SK-N-SH (cell line): Measurements from ENCODE around the gene TRIM44. TPM values are rescaled to one million over a fixed set of nuclear protein-coding genes. Genes with fewer than 3 reads are reported as not detected.

Experiments used
- CTCF ChIA-PET: fragments of 300-600, 350-600 bp; formaldehyde crosslinking; extraction: SDS; loops from one replicate; lab custom pipeline; 2021; lab: Yijun Ruan, JAX
- POLR2A ChIA-PET: fragments of 350-600 bp; sonication (Branson Sonifier 250); formaldehyde crosslinking; extraction: SDS; loops from one replicate; lab custom pipeline; 2020; ENCODE audit warnings: antibody characterized with exemption, inconsistent platforms; lab: Yijun Ruan, JAX
- DNase-seq: peaks from one replicate; pipeline ENCODE4 v3.0.0; 2012
- H2AFZ ChIP-seq: fragments of 200-600 bp; sonication (generic); 2 replicates; pipeline ENCODE4 v1.8.1; 2016; ENCODE audit warnings: antibody characterized with exemption, mild to moderate bottlenecking, low read depth
- H3F3A ChIP-seq: fragments of 200-600 bp; sonication (generic); replicated peaks from 2 replicates; pipeline ENCODE3; 2016; ENCODE audit warnings: antibody characterized with exemption, mild to moderate bottlenecking; ENCODE audit not compliant: insufficient read depth
- H3K27ac ChIP-seq, 2 experiments: fragments of 200-500 bp in 1 of 2; fragments of 200-600 bp in 1 of 2; sonication (Bioruptor generic) in 1 of 2; sonication (generic), shearing (Covaris generic) in 1 of 2; 2 replicates each; pipeline versions ENCODE4 v1.5.1 to v1.6.1; 2014 to 2016; ENCODE audit warnings: low read depth in 2 of 2, inconsistent platforms in 1 of 2, low read length in 1 of 2, mild to moderate bottlenecking in 1 of 2, mixed read lengths in 1 of 2
- H3K27me3 ChIP-seq: fragments of 200-600 bp; sonication (generic), shearing (Covaris generic); 2 replicates; pipeline ENCODE4 v1.6.1; 2016; ENCODE audit warnings: mixed run types; ENCODE audit not compliant: insufficient read depth
- H3K36me3 ChIP-seq, 2 experiments: fragments of 200-500 bp in 1 of 2; fragments of 200-600 bp in 1 of 2; sonication (Bioruptor generic) in 1 of 2; sonication (generic) in 1 of 2; replicated peaks in 1 of 2; 2 replicates each; pipeline versions ENCODE3 to v1.5.1; 2014 to 2016; ENCODE audit warnings: low read length in 1 of 2, mild to moderate bottlenecking in 1 of 2; ENCODE audit not compliant: insufficient read depth in 2 of 2, control insufficient read depth in 1 of 2
- H3K4me1 ChIP-seq, 2 experiments: fragments of 200-500 bp in 1 of 2; fragments of 200-600 bp in 1 of 2; sonication (Bioruptor generic) in 1 of 2; sonication (generic), shearing (Covaris generic) in 1 of 2; 2 replicates each; pipeline versions ENCODE4 v1.5.1 to v1.6.1; 2014 to 2016; ENCODE audit warnings: low read depth in 1 of 2, low read length in 1 of 2, mixed run types in 1 of 2; ENCODE audit not compliant: insufficient read depth in 2 of 2, control insufficient read depth in 1 of 2
- H3K4me2 ChIP-seq: fragments of 200-600 bp; sonication (generic), shearing (Covaris generic); 2 replicates; pipeline ENCODE4 v1.6.1; 2017; ENCODE audit warnings: mixed run types
- H3K4me3 ChIP-seq, 2 experiments: fragments of 200-500 bp in 1 of 2; fragments of 200-600 bp in 1 of 2; sonication (Bioruptor generic) in 1 of 2; sonication (generic), shearing (Covaris generic) in 1 of 2; 2 replicates each; pipeline versions ENCODE4 v1.5.1 to v1.8.1; 2014 to 2016; ENCODE audit warnings: low read depth in 2 of 2, inconsistent platforms in 1 of 2, low read length in 1 of 2, mild to moderate bottlenecking in 1 of 2, mixed read lengths in 1 of 2, moderate library complexity in 1 of 2
- H3K79me2 ChIP-seq: fragments of 200-600 bp; sonication (generic); 2 replicates; pipeline ENCODE4 v1.8.1; 2017; ENCODE audit warnings: mild to moderate bottlenecking; ENCODE audit not compliant: insufficient read depth
- H3K9ac ChIP-seq: fragments of 200-600 bp; sonication (generic); 2 replicates; pipeline ENCODE4 v1.6.1; 2017; ENCODE audit warnings: mixed run types
- H3K9me2 ChIP-seq: fragments of 200-600 bp; sonication (generic); 2 replicates; pipeline ENCODE4 v1.6.1; 2017; ENCODE audit warnings: mixed run types
- H3K9me3 ChIP-seq: fragments of 200-600 bp; sonication (generic); 2 replicates; pipeline ENCODE4 v1.6.1; 2017; ENCODE audit warnings: mixed run types, mild to moderate bottlenecking, moderate library complexity
- H4K20me1 ChIP-seq: fragments of 200-600 bp; sonication (generic); 2 replicates; pipeline ENCODE4 v1.6.1; 2017; ENCODE audit warnings: mild to moderate bottlenecking, mixed run types; ENCODE audit not compliant: insufficient read depth
- CHD2 ChIP-seq: fragments of 150-350 bp; IDR thresholded peaks from 2 replicates; pipeline ENCODE4 v1.6.1; 2018; ENCODE audit warnings: low read length; ENCODE audit not compliant: partially characterized antibody
- CTCF ChIP-seq: fragments of 200-600 bp; sonication (generic); IDR thresholded peaks from 2 replicates; pipeline ENCODE4 v1.6.1; 2017; ENCODE audit warnings: antibody characterized with exemption, mild to moderate bottlenecking, moderate library complexity
- ELF1 ChIP-seq: IDR thresholded peaks from 2 replicates; pipeline ENCODE4 v1.4.0; 2012
- EP300 ChIP-seq, 2 experiments: IDR thresholded peaks; 2 replicates each; pipeline versions ENCODE4 v1.4.0 to v1.6.1; 2012; ENCODE audit warnings: borderline replicate concordance in 1 of 2, low read depth in 1 of 2, low read length in 1 of 2
- EZH2phosphoT487 ChIP-seq: fragments of 200-600 bp; sonication (generic); IDR thresholded peaks from 2 replicates; pipeline ENCODE4 v1.6.1; 2017; ENCODE audit warnings: low read depth, mixed run types, mild to moderate bottlenecking, antibody characterized with exemption, moderate library complexity, borderline replicate concordance
- FOXM1 ChIP-seq: IDR thresholded peaks from 2 replicates; pipeline ENCODE4 v1.4.0; 2012; ENCODE audit warnings: low read depth, mild to moderate bottlenecking
- GATA2 ChIP-seq: sonication (generic); formaldehyde crosslinking; IDR thresholded peaks from 2 replicates; pipeline ENCODE4 v1.5.0; 2020; ENCODE audit warnings: mild to moderate bottlenecking, missing genetic modification reagents
- JUND ChIP-seq: IDR thresholded peaks from 2 replicates; pipeline ENCODE4 v1.4.0; 2012
- MEF2A ChIP-seq: IDR thresholded peaks from 2 replicates; pipeline ENCODE4 v1.4.0; 2012; ENCODE audit warnings: low read depth, borderline replicate concordance
- MXI1 ChIP-seq: IDR thresholded peaks from 2 replicates; pipeline ENCODE4 v1.6.1; 2012; ENCODE audit warnings: mild to moderate bottlenecking, low read depth, low read length, improper control_type of control experiment
- PBX3 ChIP-seq: IDR thresholded peaks from 2 replicates; pipeline ENCODE4; 2012
- POLR2AphosphoS5 ChIP-seq: IDR thresholded peaks from 2 replicates; pipeline ENCODE4 v1.6.1; 2012; ENCODE audit warnings: low read depth, low read length
- REST ChIP-seq: IDR thresholded peaks from 2 replicates; pipeline ENCODE4 v1.6.1; 2012; ENCODE audit warnings: mild to moderate bottlenecking, low read depth, low read length, moderate library complexity
- SIN3A ChIP-seq: IDR thresholded peaks from 2 replicates; pipeline ENCODE4 v1.6.1; 2012; ENCODE audit warnings: low read depth, mild to moderate bottlenecking, low read length, moderate library complexity, borderline replicate concordance
- USF1 ChIP-seq: IDR thresholded peaks from 2 replicates; pipeline ENCODE4 v1.4.0; 2012; ENCODE audit warnings: low read depth, borderline replicate concordance
- USF2 ChIP-seq: fragments of 150-350 bp; IDR thresholded peaks from 2 replicates; pipeline ENCODE4 v1.6.1; 2017; ENCODE audit warnings: antibody characterized with exemption, low read length, low read depth, borderline replicate concordance
- YY1 ChIP-seq: IDR thresholded peaks from 2 replicates; pipeline ENCODE4 v1.4.0; 2012; ENCODE audit warnings: low read depth, mild to moderate bottlenecking
- WGBS: methylation state at CpG from one replicate; pipeline ENCODE4 v1.1.6; 2017; ENCODE audit warnings: low lambda C conversion rate; 5-methylcytosine and 5-hydroxymethylcytosine counted together
- polyA plus RNA-seq, 3 experiments: library from polyadenylated mRNA; depleted of rRNA; stranded (reverse); fragments of >200 nt; gene quantifications; 2 replicates each; pipeline ENCODE4 v1.2.3, GENCODE V29; 2012

The TRIM44 gene
- polyA plus RNA-seq, 1 of the 3 experiments (the other 2 are of a cell fraction): 34.1 TPM

GRCh38 chr11:35671396-35672127 lies 9.0 kb downstream of the TRIM44 start:
- H3K9me2 ChIP-seq: no peaks in the 10 kb centered on the region
- WGBS: 86% methylated on average over 3 of the region's 3 CpGs
- H3F3A ChIP-seq: no peaks in the 10 kb centered on the region
- POLR2A ChIA-PET: no interaction called here
- no peak overlapping the region for H3K4me2 ChIP-seq
- H3K4me1 ChIP-seq: peaks cover 0 to 16% of the 10 kb centered on the region in 2 experiments; a peak in 1 of 4 replicates
- peaks cover 0 to 16% of the 10 kb centered on the region in 2 experiments for H3K36me3 ChIP-seq
- H3K4me3 ChIP-seq: no peak overlapping the region
- peaks cover 98% of the 10 kb centered on the region for H3K79me2 ChIP-seq
- H2AFZ ChIP-seq: no peak overlapping the region
- peaks cover 46% of the 10 kb centered on the region for H4K20me1 ChIP-seq
- no peak overlapping the region for H3K27ac ChIP-seq
- no peak overlapping the region for H3K9ac ChIP-seq
- TF ChIP-seq USF2: no peak
- TF ChIP-seq JUND: no peak
- no peak for TF ChIP-seq MEF2A
- TF ChIP-seq SIN3A: no peak
- no peak for TF ChIP-seq REST
- TF ChIP-seq POLR2AphosphoS5: no peak
- TF ChIP-seq YY1: no peak
- TF ChIP-seq, all 33 proteins: peak for 0
- peaks cover 5% of the 10 kb centered on the region; the same call in 1 of the 2 replicates for H3K9me3 ChIP-seq
- no peak for DNase-seq
- CTCF ChIA-PET: no interaction called here
- no peaks in the 10 kb centered on the region for H3K27me3 ChIP-seq

GRCh38 chr11:35672608-35673007 lies 10.0 kb downstream of the TRIM44 start:
- Histone ChIP-seq H4K20me1 (peaks cover 48% of the 10 kb centered on the region), H3K27me3 (no peaks in the 10 kb centered on the region), H3K4me1 (peaks cover 0 to 16% of the 10 kb centered on the region in 2 experiments; a peak in 1 of 4 replicates), H3K9me3 (no peaks in the 10 kb centered on the region; the same call in 1 of the 2 replicates), H3K79me2 (peaks cover 96% of the 10 kb centered on the region), H3K4me3 (no peak overlapping the region), H3K9ac (no peak overlapping the region), H3K27ac (no peak overlapping the region), H3K36me3 (peaks cover 0 to 12% of the 10 kb centered on the region in 2 experiments), H3K9me2 (no peaks in the 10 kb centered on the region), H2AFZ (no peak overlapping the region), H3F3A (no peaks in the 10 kb centered on the region), H3K4me2 (no peak overlapping the region)
- 96% methylated on average over 3 of the region's 3 CpGs for WGBS
- CTCF ChIA-PET: no interaction called here
- POLR2A ChIA-PET: no interaction called here
- DNase-seq: no peak
- TF ChIP-seq EP300 (IDR thresholded peaks at IDR 0.05; ENCODE audit: borderline replicate concordance in 1 of 2, low read depth in 1 of 2, low read length in 1 of 2): no peak
- TF ChIP-seq PBX3: no peak
- TF ChIP-seq GATA2 (CRISPR knock-in tag): no peak
- no peak for TF ChIP-seq FOXM1
- no peak for TF ChIP-seq SIN3A
- TF ChIP-seq MXI1: no peak
- no peak for TF ChIP-seq CTCF
- no peak for TF ChIP-seq EZH2phosphoT487
- no peak for TF ChIP-seq USF1
- TF ChIP-seq CHD2: no peak
- no peak for TF ChIP-seq ELF1
